GM12878 (cell line): ENCODE data around the gene OLIG3. TPM values are rescaled to one million over a fixed set of nuclear protein-coding genes. Genes with fewer than 3 reads are reported as not detected.

Experiments used
- EGR1 ChIP-seq, 2 experiments: IDR thresholded peaks; 1 replicate in 1 of 2; 2 replicates in 1 of 2; pipeline ENCODE4 v1.6.1; 2011 to 2012; ENCODE audit warnings: low read depth in 2 of 2, low read length in 2 of 2, borderline replicate concordance in 1 of 2, mild to moderate bottlenecking in 1 of 2, moderate library complexity in 1 of 2
- ELK1 ChIP-seq: IDR thresholded peaks from 2 replicates; pipeline ENCODE4 v1.6.1; 2012; ENCODE audit warnings: low read depth, low read length, improper control_type of control experiment
- EZH2 ChIP-seq: IDR thresholded peaks from 2 replicates; pipeline ENCODE4 v1.6.1; 2012; ENCODE audit warnings: low read depth, mild to moderate bottlenecking, control low read depth, inconsistent platforms, low read length, borderline replicate concordance; ENCODE audit not compliant: control insufficient read depth
- FOXM1 ChIP-seq: IDR thresholded peaks from 2 replicates; pipeline ENCODE4 v1.6.1; 2012; ENCODE audit warnings: low read depth, mild to moderate bottlenecking, inconsistent platforms, low read length, moderate library complexity
- HSF1 ChIP-seq: fragments of 150-350 bp; IDR thresholded peaks from 2 replicates; pipeline ENCODE4 v1.6.1; 2014; ENCODE audit warnings: mild to moderate bottlenecking, low read depth, low read length
- JUNB ChIP-seq: IDR thresholded peaks from 2 replicates; pipeline ENCODE4 v1.6.1; 2016; ENCODE audit warnings: antibody characterized with exemption, mild to moderate bottlenecking
- NR2C2 ChIP-seq: IDR thresholded peaks from 2 replicates; pipeline ENCODE4 v1.6.1; 2011; ENCODE audit warnings: borderline replicate concordance, low read depth; ENCODE audit not compliant: control insufficient read depth, insufficient read length
- PRDM15 ChIP-seq: fragments of 450-650 bp; formaldehyde crosslinking; IDR thresholded peaks from 2 replicates; pipeline ENCODE4 v1.4.0; 2020; ENCODE audit warnings: mild to moderate bottlenecking, moderate library complexity
- RAD51 ChIP-seq: fragments of 450-650 bp; IDR thresholded peaks from 2 replicates; pipeline ENCODE4 v1.6.1; 2016; ENCODE audit warnings: moderate library complexity, mild to moderate bottlenecking, inconsistent platforms
- TCF12 ChIP-seq: IDR thresholded peaks from 2 replicates; pipeline ENCODE4 v1.6.1; 2011; ENCODE audit warnings: low read depth, mild to moderate bottlenecking, low read length
- TCF3 ChIP-seq: IDR thresholded peaks from 2 replicates; pipeline ENCODE4 v1.6.1; 2012; ENCODE audit warnings: low read depth, mild to moderate bottlenecking, low read length, borderline replicate concordance; ENCODE audit not compliant: insufficient read depth
- USF2 ChIP-seq: IDR thresholded peaks from 2 replicates; pipeline ENCODE4 v1.6.1; 2011; ENCODE audit warnings: low read depth, low read length, improper control_type of control experiment, borderline replicate concordance
- ZBTB40 ChIP-seq: fragments of 450-650 bp; IDR thresholded peaks from 2 replicates; pipeline ENCODE4 v1.6.1; 2016; ENCODE audit warnings: mild to moderate bottlenecking, moderate library complexity, borderline replicate concordance
- ZNF384 ChIP-seq: IDR thresholded peaks from 2 replicates; pipeline ENCODE4 v1.6.1; 2012; ENCODE audit warnings: low read depth, mild to moderate bottlenecking, low read length, improper control_type of control experiment, borderline replicate concordance
- ZNF622 ChIP-seq: fragments of 450-650 bp; IDR thresholded peaks from 2 replicates; pipeline ENCODE4 v1.6.1; 2017; ENCODE audit warnings: mild to moderate bottlenecking, inconsistent platforms
- polyA plus RNA-seq, 11 experiments: library from polyadenylated mRNA; depleted of rRNA in 4 of 11; unstranded in 6 of 11; stranded (reverse) in 5 of 11; fragments of >200 nt; fragmentation: Nextera tagmentation in 4 of 11; fragmentation: Illumina TruSeq in 1 of 11; extraction: Ambion mirVana in 4 of 11; extraction: Trizol in 1 of 11; gene quantifications; 1 replicate in 1 of 11; 2 replicates in 10 of 11; pipeline versions ENCODE4 v1.2.1 to v1.2.3, GENCODE V29; 2011 to 2016; ENCODE audit warnings: inconsistent platforms in 2 of 11, missing spikeins in 2 of 11, low read depth in 1 of 11
- total RNA-seq, 4 experiments: library from RNA; depleted of rRNA in 3 of 4; stranded (reverse); fragments of >200 nt in 3 of 4; fragmentation: Illumina TruSeq in 1 of 4; extraction: Trizol in 1 of 4; gene quantifications; 2 replicates each; pipeline versions ENCODE4 v1.2.1 to v1.2.3, GENCODE V29; 2013 to 2021

Gene OLIG3
- total and polyA plus RNA-seq, 10 of the 15 experiments (the other 5 are each of a cell fraction or from before 2014, with no cell fraction given): not detected

- TF ChIP-seq HSF1 (no peak), TCF12 (no peak), EGR1 (IDR thresholded peaks at IDR 0.05; ENCODE audit: borderline replicate concordance in 1 of 2, low read depth in 2 of 2, low read length in 2 of 2) (no peak), USF2 (no peak), ZNF622 (no peak), ELK1 (no peak), NR2C2 (no peak), PRDM15 (no peak), ZBTB40 (no peak), TCF3 (no peak), FOXM1 (no peak), ZNF384 (no peak), EZH2 (no peak), JUNB (no peak), RAD51 (no peak)
- TF ChIP-seq, all 136 proteins: peak for 0
Observed at GRCh38 chr6:137490961-137491360, 3.2 kb downstream of the OLIG3 start (continued).
